Right renal cortex interstitium (tissue), 3 donors: ENCODE data around the gene SLC6A4. TPM values are rescaled to one million over a fixed set of nuclear protein-coding genes. Genes with fewer than 3 reads are reported as not detected.
"Not testable (repeated sequence)": the region's sequence is repeated elsewhere in the genome, so short reads cannot be mapped to it uniquely, and the experiment has no call there.

Experiments used
- DNase-seq, 3 donors: peaks; one replicate each; pipeline ENCODE4 v3.0.0-alpha.2; 2013; ENCODE audit warnings: low read depth in 3 of 3, low spot score in 2 of 3
- polyA plus RNA-seq, 3 donors: library from polyadenylated mRNA; unstranded; fragments of 120-200 nt; gene quantifications; one replicate each; pipeline ENCODE4 v1.2.1, GENCODE V29; 2013; ENCODE audit not compliant: insufficient read length in 3 of 3

SLC6A4 gene
- polyA plus RNA-seq, 3 donors, result 0.71 to 0.88 (median 0.76) TPM

DNA sequence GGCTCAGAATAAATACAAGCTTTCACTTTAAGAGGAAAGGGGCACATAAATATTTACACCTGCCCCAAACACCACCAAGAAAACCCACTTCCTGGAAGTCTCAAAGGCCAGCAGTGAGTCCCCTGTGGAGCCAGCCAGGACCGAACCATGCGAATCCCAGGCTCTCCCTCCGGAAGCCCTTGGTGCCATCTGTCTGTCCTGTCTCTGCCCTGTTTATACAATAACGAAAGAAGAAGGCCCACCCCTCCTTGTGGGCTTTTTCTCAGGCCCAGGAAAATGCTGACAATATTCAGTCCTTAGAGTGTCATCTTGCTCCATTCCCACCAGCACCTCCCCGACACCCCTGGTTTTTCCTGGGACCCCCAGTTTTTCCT, 3.6 kb upstream of the SLC6A4 start:
- DNase-seq, result no peak

DNA sequence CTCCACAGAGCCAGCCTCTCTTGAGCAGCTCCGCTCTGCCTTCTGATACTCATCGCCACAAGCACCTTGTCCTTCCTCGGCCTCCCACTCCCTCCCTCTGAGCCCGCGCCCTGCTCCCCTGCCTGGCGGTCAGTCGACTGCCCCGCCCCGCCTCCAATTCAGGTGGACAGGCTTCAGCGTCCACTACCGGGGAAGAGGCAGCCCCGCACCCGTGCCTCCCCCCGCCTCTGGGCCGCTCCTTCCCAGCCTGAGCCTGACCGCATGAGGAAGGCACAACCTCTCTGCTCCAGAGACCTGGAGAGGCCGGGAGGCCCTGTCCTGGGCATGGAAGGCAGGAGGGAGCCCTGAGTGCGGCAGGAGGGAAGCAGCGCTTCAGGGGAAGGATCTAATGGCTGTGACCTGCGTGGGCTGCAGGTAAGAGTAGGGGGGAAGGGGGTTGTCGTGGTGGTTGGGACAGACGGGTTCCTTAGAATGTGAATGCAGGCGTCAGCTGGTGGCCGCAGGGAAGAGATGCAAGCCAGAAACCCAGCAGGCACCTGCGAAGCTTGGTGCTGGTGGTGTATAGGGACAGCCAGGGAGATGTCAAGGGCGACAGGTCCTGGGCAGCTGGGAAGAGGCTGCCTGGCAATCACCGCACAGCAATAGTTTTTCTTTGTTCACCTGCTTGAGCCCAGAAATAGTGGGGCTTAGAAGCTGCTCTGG, 3.0 kb upstream of the SLC6A4 start:
- DNase-seq, result no peak

DNA sequence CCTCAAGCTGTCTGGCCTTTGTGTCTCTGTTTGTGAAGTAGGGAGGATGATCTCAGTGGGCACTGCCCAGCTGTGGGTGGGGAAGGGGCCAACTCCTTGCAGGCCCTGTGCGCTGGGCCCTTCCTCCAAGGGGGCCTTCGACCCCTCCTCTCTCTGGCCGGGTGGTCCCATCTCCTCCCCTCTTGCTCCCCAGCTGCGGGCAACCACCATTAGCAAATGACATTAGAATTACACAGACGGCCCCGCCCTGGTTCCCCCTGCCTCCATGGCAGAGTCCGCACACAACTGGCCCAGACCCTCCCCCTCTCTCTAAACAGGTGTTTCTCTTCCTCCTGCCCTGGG, 2.5 kb upstream of the SLC6A4 start:
- DNase-seq, result no peak

DNA sequence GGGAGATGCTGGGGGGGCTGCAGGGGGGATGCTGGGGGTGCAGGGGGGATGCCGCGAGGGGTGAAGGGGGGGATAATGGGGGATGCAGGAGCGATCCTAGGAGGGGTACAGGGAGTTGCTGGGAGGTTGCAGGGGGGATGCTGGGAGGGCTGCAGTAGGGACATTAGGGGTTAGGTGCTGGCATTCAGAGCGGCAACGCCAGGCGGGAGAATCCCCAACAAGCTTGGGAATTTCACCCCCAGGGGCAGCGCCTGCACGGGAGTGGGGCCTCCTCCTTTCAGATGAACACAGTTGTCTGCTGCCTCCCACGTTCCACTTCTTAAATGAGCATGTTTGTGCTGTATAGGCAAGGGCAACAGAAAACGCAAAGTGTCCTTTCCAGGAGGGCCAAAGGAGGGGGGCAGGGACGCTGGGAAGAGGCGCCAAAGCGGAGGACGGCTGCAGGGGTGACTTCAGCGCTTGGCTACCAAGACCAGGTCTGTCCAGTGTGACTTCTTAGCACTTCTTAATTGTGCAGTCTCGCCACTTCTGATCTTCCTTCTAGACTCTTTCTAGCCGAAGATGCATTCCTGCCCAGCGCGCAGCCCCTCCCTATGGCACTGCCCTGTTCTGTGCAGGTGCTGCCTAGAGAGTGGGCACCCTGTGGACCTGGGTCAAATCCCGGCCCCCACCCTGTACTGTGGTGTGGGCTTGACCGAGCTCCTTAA, 2.0 kb upstream of the SLC6A4 start:
- no peak for DNase-seq

DNA sequence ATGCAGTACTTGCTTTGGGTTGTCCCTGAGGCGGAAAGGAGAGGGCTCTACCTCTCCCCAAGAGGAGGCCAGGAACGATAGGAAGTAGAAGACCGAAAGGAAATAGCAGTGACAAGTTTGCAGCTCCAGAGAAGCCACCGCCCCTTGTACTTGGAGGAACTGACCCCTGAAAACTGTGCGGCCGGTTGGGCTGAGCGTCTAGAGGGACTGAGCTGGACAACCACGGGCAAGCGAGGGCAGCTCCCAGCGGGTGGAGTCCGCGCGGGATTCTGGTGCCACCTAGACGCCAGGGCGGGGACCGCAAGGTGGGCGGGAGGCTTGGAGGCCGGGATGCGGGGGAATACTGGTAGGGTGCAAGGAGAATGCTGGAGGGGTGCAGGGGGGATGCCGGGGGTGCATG, 1.3 kb upstream of the SLC6A4 start:
- DNase-seq, result peak in 1 of 3 donors; percentile 51

DNA sequence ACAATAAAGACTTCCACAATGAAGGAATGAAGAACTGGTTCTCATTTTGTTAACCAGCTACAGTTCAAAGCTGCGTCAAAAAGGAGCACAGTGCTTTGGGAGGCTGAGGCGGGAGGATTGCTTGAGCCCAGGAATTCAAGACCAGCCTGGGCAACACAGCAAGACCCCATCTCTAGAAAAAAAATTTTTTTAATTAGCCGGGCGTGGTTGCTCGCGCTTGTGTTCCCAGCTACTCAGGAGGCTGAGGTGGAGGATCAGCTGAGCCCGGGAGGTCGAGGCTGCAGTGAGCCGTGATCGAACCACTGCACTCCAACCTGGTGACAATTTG, 764 bp upstream of the SLC6A4 start:
- no peak for DNase-seq

DNA sequence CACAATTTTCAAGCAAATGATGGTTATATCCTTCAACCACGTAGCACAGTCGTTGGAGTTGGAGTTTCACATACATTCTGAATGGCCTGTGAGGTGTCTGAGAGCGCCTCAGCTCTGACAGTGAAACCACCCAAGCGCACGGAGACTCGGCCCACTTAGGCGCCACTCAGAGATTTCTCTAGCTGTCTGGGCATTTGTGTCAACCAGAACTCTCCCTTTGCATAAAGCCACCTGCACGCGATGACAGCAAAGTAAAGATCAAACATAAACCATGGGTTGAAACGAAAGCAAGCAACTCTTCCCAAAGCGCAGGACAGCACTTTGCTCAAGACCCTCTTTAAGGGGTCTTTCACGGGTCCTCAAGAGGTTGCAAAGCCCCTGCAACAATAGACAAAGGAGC, 533 bp downstream of the SLC6A4 start:
- DNase-seq, result no peak

DNA sequence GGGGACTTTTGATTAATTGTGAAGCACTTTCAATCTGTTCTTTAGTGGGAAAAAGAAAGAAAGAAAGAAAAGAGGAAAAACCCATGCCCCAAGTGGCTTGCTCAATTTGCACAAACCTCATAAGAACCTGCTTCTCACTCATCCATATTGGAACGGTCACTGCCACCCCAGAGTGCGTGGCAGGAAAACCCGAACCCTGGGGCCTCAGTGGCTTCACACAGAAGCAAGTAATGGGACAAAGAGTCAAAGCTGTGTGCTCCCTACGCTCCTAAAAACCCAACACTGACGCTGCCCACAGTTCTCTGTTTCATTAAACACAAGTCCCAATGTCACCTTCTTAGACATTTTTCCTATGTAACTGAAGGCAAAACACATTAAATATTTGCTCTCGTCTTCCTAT, 1.2 kb downstream of the SLC6A4 start:
- no peak for DNase-seq

DNA sequence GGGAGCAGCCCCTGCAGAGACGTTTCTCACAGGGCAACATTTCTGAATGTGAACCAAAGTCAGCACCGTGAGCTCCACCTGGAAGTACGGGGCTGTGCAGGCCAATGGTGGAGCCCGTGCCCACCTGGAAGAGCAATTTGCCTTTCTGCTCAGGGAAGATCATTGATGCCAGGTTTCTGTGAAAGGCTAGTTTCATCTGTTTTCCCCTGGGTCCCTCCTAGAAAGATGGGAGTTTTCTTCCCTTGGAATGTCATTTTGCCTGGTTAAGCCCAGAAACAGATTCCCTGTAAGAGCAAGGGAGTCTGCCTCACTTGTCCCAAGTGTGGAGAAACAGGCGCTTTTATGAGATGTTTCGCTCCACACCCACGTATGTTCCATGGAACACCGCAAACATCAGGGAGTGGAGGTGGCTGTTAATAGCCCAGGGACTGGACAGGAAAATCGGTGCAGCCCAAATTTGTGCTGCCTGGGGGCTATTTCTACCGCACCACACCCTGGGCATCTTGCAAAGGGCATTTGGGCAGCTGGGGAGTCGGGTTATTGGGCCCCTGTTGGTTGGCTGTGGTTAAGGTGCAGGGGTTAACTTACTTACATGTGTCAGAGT, 2.6 kb downstream of the SLC6A4 start:
- DNase-seq, result no peak

DNA sequence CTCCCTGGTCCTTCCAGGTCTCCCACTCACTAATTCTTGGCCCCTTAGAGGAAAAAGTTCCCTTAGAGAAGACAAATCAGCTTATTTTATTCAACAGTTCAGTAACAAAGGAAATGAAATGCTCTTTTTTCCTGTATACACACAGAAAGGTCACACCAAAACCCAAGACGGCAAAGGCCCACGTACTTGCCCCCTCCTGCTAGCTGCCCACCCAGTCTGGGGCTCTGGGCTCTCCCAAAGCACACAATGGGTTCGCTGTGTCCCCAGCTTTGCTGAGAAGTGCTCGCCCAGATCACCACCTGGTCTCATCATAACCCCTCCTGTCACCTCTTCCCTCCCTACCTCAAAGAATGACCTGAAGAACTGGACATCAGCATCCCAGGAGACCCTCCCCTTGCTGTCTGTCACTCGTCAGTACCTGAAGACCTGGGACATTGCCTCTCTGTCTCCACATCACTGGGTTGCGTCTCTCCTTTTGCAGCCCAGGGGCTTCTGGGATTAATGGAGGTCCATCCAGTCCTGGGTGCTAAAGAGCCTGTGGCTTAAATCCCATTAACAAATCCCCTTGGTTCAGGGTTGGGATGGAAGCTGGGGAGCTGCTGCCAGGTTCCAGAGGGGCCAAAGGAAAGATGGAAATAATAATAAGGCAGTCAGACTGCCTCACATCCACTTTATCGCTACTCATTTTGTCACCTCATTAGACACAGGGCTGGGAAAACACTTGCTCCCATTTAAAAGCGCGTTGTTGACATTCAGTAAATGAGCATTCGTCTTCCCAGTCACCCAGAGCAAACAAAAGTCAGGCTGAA, 3.3 kb downstream of the SLC6A4 start:
- no peak for DNase-seq

DNA sequence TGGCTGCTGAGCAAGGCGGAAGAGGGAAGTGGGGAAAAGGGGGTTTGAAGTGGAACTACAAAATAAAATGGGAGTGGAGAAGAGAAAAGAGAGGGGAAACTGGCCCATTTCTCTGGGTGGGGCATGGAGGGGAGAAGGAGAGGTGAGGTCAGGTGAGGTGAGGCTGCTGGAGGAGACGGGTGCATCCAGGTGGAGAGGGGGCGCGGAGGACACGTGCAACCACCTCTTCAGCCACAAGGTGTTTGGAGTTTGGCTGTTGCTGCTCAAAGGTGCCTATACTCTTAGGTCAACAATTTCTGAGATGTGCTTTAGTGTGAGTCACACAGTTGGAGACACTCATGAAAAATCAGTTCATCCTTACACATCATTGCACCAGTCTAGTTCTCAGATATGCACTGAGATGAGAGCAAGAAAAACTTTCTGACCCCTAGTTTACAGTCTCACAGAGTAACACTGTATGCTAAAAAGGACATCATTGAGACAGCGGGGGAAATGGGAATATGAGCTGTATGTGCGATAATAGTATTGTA, 4.8 kb downstream of the SLC6A4 start:
- DNase-seq, result no peak

DNA sequence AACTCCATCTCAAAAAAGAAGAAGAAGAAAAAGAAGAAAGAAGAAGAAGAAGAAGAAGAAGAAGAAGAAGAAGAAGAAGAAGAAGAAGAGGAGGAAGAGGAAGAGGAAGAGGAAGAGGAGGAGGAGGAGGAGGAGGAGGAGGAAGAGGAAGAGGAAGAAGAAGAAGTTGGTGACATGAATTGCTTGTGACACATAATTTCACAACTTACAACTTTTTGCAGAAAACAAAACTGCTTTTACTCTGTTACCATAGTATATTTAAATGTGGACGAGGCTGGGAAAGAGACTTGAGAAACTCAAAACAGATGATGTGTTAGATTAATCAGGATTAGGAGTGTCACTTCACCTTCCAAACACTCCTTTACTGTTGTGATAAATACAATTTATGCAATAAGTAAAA, 5.5 kb downstream of the SLC6A4 start:
- DNase-seq, result not testable (repeated sequence)

DNA sequence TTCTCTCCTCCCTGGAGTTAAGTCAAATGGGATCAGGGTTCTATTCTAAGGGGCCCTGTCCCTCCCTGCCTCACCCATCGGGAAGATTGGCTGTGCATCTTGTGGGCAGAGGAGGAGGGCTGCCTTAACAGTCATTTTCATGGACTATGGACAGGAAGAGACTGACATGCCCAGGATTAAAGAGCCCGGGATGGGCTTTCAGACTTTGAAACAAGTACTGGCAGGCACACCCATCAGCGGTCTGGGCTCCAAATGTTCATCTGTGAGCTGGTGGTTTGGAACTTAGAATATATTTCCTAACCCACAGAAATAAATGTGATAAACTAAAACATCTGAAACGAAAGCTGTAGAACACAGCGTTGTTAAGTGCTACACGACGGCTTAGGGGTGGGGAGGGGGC, 6.5 kb downstream of the SLC6A4 start:
- DNase-seq, result no peak

DNA sequence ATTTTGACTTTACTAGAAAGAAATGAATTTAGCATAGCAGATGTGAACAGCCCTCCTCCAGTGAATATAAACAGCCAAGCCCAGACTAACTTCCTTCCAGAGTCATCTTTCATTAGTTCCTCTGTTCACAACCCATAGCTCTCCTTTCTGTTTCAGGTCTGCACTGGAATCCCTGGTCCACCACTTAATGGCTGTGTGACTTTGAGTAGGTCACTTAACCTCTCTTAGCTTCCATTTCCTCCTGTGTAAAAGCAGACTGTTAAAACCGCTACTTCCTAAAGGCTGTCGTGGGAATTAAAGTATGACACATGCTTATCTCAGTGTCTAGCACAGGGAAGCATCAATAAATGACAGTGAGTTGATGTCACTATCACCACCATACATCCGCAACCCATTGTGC, 7.5 kb downstream of the SLC6A4 start:
- no peak for DNase-seq

DNA sequence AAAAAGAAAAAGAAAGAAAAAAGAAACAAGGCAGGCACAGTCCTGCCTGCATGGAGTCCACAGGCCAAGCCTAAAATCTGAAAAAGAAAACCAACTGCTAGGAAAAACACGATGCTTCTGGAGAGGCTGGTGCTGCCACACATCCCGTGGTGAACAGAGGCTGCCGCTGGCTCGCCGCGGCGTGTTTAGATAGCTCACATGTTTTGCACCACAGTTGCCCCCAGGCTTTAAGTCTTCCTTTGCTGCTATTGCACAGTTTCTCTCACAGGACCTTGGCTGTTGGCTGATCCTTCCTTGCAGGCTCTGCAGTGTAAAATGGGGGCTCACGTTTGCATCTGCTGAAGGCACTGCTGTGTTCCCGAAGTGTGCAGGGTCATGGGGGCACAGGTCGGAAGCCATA, 8.6 kb downstream of the SLC6A4 start:
- DNase-seq, result no peak

DNA sequence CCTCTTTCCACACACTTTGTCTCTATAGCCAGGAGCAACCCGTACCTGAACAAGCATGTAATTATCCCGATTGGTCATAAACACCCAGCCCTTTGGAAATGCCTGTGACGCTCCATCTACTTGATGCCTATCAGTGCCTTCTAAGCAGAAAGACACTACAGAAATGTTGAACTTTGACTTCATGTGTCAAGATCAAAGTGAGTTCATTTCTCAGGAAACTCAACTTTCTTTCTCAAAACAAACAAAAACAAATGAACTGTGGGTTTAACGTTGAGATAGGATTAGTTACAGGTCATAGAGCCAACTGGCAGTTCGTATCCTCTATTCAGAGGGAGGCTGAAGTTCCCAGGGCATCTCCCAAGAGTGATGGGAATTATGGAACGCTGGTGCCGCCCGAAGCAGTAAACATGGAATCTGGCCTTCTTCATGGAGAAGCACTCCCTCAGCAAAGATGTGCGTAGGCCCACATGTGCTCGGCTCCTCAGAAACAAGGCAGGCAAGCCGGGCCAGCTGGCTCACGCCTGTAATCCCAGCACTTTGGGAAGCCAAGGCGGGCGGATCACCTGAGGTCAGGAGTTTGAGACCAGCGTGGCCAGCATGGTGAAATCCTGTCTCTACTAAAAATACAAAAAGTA, 9.5 kb downstream of the SLC6A4 start:
- DNase-seq, result no peak

DNA sequence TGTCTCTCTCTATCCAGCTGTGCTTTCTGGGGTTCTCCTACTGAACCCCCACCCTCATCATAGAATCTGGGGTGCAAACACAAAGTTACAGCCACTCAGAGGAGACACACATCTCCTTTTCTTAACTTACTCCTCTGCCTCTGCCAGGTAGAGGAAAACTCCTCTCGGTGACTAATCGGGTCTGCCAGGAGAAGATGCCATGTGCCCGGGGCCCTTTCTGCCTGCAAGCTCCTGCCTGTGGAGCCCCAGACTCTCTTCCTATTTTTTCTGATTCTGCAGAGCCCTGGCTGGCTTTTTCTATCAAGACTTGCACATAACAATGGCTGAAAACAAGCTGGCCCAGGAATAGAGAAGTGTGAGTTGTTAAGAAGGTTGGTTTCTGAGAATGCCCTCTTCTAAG, 10.4 kb downstream of the SLC6A4 start:
- no peak for DNase-seq

DNA sequence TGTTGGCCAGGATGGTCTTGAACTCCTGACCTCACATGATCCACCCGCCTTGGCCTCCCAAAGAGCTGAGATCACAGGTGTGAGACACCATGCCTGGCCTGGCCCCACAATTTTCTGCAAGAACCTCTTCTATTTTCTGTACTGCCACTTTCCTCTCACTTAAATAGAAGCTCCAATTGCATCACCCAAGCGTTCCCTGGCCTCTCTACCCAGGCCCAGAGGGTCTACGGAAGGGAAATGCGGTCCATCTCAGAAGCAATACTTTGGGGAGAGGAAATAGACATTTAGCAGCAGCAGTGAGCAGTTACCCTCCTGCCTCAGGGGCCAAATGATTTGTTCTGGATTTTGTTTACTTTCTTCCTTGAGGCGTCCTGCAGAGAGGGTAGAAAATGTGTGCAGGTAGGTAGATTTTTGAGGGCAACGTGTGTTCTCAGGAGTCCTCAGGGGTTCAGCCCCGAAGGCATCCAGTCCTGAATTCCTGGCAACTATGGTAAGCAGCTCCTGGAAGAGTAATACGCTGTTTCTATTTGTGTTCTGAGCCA, 11.0 kb downstream of the SLC6A4 start:
- DNase-seq, result no peak

DNA sequence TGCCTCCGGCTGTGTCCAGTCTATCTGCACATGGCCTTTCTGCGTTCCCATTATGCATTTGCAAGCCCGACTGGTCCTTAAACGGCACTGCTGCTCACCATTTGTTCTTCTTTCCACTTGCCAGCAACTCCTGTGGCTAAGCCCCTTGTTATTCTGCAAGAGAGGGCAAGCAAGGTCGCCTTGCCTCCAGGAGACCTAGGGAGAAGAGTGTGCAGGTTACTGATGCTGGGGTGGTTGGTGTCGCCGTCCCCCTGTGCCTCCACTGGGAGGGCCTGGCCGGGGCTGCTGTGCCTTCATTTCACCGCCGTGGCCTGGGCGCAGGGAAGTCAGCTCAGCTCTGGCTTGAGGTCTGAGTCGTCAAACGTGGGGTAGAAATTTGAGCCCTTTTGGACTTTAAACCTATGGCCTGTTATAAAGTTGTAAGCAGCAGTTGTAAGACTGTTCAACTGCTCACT, 12.7 kb downstream of the SLC6A4 start:
- no peak for DNase-seq

DNA sequence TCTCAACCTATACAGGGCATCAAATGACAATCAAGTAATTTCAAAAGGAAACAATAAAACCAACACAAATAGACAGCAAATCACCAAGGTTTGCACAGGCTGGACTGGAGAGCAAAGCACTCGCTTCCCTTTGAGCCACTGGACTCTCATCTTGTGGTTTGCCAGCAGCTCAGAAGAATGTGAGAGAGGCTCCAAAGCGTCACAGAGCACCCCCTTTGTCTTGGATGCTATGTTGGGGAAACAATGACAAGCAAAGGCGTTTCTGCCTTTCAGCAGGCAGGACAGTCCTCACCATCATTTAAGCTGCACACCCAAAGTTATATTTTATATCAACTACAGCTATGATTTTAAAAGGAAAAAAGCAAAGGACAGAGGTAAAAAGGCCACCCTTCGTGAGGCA, 13.2 kb downstream of the SLC6A4 start:
- DNase-seq, result no peak

DNA sequence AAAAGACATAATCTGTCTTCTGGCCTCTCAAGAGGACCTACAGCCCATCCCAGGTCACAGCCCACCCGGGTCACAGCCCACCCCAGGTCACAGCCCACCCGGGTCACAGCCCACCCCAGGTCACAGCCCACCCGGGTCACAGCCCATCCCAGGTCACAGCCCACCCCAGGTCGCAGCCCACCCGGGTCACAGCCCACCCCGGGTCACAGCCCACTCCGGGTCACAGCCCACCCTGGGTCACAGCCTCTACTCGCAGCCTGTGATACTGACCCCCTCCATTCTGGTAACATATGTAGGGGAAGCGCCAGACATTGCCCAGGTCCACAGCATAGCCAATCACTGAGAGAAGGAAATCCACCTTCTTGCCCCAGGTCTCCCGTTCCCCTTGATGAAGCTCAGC, 14.2 kb downstream of the SLC6A4 start:
- DNase-seq, result no peak
